Measurements from ENCODE around the gene VOPP1. TPM values are rescaled to one million over a fixed set of nuclear protein-coding genes. Genes with fewer than 3 reads are reported as not detected.

Gene VOPP1
- total and polyA plus RNA-seq, 2 of the 13 experiments (the other 11 are each of a cell fraction or from before 2014, with no cell fraction given) = 21.8 to 55.3 TPM

- Histone ChIP-seq H4K20me1 (ENCODE audit: insufficient read depth, low read length) (no peaks in the 10 kb centered on the region), H3K27ac (ENCODE audit: extremely low read length, insufficient read depth, low read length) (no peak overlapping the region), H2AFZ (ENCODE audit: low read length) (no peak overlapping the region), H3K4me3 (replicated peaks in 1 of 3; ENCODE audit: insufficient read depth in 1 of 3, low read depth in 2 of 3, low read length in 3 of 3) (no peak overlapping the region), H3K4me1 (ENCODE audit: insufficient read depth, low read length) (peaks cover 6% of the 10 kb centered on the region; the same call in 1 of the 2 replicates), H3K79me2 (ENCODE audit: insufficient read depth, low read length) (no peaks in the 10 kb centered on the region), H3K4me2 (ENCODE audit: low read depth, low read length) (no peak overlapping the region), H3K27me3 (ENCODE audit: control insufficient read depth in 1 of 2, insufficient read depth in 2 of 2, low read length in 2 of 2) (peaks cover 0 to 16% of the 10 kb centered on the region in 2 experiments; a peak in 2 of 5 replicates), H3K36me3 (replicated peaks in 1 of 2; ENCODE audit: control insufficient read depth in 1 of 2, insufficient read depth in 2 of 2, low read length in 2 of 2) (no peaks in the 10 kb centered on the region), H3K9ac (ENCODE audit: insufficient read depth, low read depth, low read length) (no peak overlapping the region), H3K9me3 (ENCODE audit: low read length) (no peaks in the 10 kb centered on the region)
- POLR2A ChIA-PET = no interaction called here
- DNase-seq (ENCODE audit: low spot score) (no peak), FAIRE-seq (no peak), ATAC-seq (no peak)
- TF ChIP-seq ZNF629 (CRISPR knock-in tag; conservative IDR thresholded peaks at IDR 0.05) = no peak
- TF ChIP-seq ZNF883 (CRISPR knock-in tag; IDR thresholded peaks at IDR 0.05; ENCODE audit: not compliant biosample characterization) = no peak
- no peak for TF ChIP-seq PRDM4 (CRISPR knock-in tag; IDR thresholded peaks at IDR 0.05; ENCODE audit: borderline replicate concordance)
- TF ChIP-seq AGO2 (optimal IDR thresholded peaks at IDR 0.05; ENCODE audit: low read depth, low read length) = no peak
- TF ChIP-seq SP2 (CRISPR knock-in tag; IDR thresholded peaks at IDR 0.05) = no peak
- TF ChIP-seq ZNF280B (CRISPR knock-in tag; IDR thresholded peaks at IDR 0.05; ENCODE audit: borderline replicate concordance) = no peak
- TF ChIP-seq PREB (CRISPR knock-in tag; IDR thresholded peaks at IDR 0.05) = no peak
- no TSS peak for BruUV-seq (replicated peaks)
- CTCF ChIA-PET (ENCODE audit: low intra/inter-chr PET ratio, low total read pairs) = no interaction called here
- intact Hi-C loops (cut with micrococcal nuclease; ENCODE audit: unreplicated experiment) (no loop called here), in situ Hi-C loops (cut with HindIII; ENCODE audit: extremely low pct_ligation_motif_present, low pct_unique_long_range_greater_than_20kb) (loop anchor here (10.0 kb wide), 2 partner anchors 156 to 316 kb away; no protein-coding TSS in a partner anchor)
- WGBS (ENCODE audit: low lambda C conversion rate) = 36% methylated on average over 7 of the region's 8 CpGs
Measured at GRCh38 chr7:55590517-55591281, 18.4 kb upstream of the VOPP1 start.

All from HepG2 (cell line).